Measurements from ENCODE around the gene RPA3. TPM values are rescaled to one million over a fixed set of nuclear protein-coding genes. Genes with fewer than 3 reads are reported as not detected.
"Not testable (repeated sequence)": the region's sequence is repeated elsewhere in the genome, so short reads cannot be mapped to it uniquely, and the experiment has no call there.

The RPA3 gene
- polyA plus RNA-seq, 1 donor, result 19.8 TPM

DNA sequence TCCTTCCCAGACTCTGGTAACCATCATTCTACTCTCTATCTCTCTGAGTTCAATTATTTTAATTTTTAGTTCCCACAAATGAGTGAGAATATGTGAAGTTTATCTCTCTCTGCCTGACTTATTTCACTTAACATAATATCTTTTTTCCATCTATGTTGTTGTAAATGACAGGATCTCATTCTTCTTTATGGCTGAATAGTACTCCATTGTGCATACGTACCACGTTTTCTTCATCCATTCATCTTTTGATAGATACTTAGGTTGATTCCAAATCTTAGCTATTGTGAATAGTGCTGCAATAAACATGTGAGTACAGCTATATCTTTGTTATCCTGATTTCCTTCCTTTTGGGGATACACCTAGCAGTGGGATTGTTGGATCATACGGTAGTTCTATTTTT lies 23.9 kb downstream of the RPA3 start:
- no peak for DNase-seq (ENCODE audit: low read depth)

DNA sequence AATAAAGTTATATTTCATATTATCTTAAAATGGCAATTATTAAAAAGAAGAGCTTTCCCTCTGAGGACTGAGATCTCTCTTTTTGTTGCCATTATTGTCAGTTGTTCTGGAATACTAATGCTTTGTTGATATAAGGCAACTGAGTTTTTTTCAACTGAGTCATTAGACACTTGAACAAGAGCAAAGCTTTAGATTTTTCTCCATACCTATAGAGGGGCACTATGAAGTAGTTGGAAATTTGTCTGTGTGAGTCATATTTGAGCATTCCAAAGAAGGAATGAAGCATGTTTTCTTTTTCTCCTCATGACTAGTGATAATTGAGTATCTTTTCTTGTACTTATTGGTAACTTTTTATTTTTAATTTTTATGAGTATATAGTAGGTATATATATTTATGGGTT lies 24.5 kb downstream of the RPA3 start:
- no peak for DNase-seq (ENCODE audit: low read depth)

DNA sequence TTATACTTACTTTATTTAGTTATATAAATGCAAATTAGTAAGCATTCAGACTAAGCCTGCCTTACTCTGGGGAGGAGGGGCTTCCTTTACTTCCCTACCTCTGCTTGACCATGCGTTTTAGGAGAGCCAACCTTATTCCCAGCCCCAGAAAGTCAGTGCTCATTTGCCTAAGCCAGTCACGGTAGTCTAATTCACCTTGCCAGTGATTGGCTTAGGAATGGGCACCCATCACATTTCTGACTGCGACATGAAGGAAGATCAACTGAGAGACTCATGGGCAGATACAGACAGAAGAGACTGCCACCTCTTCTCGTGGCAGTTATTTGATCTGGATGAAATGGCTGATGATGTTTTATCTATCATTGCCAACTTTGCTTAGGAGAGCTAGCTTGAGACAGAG lies 29.5 kb downstream of the RPA3 start:
- DNase-seq (ENCODE audit: low read depth), result no peak

DNA sequence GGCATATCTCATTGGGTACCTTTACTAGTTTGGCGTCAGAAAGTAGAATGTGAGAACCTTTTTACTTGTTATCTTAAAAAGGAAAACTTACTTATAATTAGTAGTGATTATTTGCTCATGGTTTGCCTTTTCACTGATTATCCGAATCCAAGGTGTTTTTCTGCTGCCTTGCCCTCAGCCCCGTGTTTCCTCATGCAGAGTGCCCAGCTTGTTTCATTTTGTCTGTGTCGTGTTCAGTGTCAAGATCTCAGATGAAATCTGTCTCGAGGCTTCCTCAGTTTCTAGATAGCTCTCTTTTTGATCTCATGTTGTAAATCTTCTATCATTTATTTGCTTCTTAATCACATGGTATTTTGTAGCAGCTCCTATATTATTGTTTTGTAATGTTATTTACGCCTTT lies 30.1 kb downstream of the RPA3 start:
- DNase-seq (ENCODE audit: low read depth), result no peak

DNA sequence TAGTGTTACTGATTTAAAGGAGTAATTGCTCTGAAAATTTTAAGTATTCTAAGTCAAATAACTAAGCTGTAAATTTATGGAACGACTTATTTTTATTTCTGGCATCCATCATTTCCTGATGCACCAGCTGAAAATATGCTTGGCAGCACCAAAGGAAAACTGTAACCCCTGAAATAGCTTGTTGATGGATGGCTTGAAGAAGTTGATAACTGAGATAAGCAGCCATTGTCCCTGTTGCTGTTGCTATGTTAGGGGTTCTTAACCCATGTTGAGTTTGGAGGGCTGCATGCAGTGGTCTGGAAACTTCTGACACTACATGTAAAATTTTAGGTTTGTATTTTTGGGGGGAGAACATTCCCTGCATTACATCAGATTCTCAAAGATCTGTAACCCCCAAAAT lies 30.6 kb downstream of the RPA3 start:
- DNase-seq (ENCODE audit: low read depth), result no peak

DNA sequence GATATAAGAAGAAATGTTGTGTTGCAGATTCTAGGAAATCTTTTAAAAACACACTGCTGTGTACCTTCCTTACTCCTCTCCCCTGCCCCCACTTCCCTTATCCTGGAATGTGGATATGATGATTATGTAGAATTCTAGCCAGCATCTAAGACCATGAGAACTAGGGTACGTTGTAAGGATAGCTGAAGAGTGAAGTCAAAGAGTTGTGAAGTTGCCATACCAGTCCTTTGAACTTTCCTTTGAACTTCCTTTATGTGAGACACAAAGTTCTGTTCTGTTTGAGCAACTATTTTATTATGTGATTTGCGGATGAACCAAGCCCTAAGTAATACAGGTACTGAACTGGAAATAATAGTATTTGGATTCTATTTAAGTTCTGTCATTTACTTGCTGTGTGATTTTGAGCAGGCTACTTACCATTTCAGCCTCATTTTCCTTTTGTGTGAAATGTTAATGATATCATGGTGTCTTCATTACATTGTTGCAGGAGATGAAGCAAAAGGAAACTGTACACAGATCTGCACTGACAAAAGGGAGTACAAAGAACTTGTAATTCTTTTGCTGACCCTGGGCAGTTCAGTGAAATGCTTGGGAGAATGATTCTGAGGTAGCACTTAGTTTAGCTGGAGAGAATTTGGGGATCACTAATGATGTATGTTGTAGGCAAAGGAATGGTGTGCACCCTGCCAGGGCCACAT lies 31.4 kb downstream of the RPA3 start:
- no peak for DNase-seq (ENCODE audit: low read depth)

DNA sequence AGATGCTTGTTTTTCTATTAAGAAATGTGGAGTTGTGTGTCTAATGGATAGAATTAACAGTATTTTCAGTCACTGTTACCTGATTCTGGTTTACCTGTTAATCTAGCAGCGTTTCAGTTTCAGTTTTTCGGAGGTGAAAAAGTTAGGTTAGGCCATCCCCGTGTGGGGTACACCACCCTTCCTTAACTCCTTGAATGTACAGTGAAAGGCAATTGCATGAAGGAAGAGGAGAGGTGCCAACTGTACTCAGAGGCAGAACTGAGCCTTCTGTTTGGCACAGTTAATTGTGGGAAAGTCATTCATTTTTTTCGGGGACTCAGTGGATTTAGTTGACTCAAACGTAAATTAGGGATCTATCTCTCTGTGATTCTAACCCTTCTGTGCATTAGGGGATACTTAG lies 35.5 kb downstream of the RPA3 start:
- DNase-seq (ENCODE audit: low read depth), result no peak

DNA sequence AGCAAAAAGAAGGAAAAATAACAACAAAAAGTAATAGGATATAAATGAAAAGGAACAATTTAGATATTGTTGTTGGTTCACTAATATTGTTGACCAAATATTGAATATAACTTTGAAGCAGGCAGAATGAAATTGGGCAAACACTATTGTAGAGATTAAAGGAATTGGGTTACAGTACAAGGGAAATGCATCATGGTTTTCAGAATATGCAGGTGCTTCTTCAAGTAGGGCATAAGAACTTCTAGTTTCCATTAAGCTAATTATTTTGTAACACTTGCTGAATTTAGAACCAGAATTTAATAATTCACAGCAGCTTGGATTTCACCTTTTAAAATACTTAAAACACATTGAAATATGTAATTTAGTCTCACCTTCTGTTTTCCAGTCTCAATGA lies 36.5 kb downstream of the RPA3 start:
- no peak for DNase-seq (ENCODE audit: low read depth)

DNA sequence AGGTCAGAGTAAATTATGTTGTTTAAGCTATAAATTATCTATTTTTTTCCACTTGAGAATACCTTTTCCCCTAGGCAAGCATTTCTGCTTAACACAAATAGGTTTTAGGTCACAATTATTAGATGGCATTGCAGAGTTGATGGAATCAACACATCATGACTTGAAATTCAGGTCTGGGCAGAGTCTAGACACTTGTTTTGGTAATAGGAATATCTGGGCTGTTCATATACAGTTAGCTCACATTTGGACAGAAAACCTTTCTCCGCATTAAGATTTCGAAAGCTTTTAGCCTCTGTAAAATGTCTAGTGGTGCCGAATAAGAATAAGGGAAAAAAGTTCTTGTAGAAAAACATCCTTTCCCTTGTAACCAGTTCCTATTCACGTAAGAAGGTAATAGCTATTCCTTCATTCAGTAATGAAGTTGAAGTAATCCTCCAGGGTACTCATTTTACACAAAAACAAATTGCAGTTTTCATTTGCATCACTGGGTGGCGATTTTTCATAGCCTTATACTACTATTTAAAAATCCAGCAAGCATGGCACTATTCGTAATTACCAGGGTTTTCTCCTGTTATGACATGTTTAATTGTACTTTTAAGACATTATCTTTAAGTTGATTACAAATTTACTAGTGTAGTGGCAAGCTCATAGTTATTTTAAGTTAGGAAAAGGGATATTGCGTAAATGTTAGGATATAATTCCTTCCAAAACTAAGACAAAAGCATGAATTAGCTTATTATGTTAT lies 37.0 kb downstream of the RPA3 start:
- peak; percentile 65 for DNase-seq (ENCODE audit: low read depth)

DNA sequence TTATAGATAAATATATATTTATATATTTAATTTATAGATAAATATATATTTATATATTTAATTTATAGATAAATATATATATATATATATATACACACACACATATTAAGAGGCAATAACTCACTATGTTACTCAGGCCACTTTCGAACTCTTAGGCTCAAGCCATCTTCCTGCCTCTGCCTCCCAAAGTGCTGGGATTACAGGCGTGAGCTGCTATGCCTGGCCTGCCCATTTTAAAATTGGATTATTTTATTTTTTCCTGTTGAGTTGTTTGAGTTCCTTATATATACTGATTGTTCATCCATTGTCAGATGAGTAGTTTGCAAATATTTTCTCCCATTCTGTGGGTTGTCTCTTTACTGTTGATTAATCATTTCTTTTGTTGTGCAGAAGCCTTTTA lies 38.8 kb downstream of the RPA3 start:
- not testable (repeated sequence) for DNase-seq (ENCODE audit: low read depth)

DNA sequence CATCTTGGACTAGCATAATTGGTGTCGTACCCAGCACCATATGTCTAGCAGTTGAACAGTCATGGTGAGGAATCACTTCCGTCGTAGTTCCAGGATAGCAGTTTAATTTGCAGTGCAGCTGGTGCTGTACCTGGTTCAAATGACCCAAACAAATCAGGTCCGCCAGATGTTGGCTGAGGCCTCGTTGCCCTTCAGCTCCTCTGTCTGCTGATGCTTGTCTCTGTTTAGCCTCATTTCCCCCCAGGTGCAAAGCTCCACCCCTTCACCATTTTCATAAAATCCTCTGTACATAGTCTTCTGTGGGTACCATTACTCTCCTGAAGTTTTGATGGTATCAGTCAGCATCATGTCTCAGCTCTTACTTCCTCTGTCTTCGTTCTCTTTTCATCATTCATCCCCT lies 42.7 kb downstream of the RPA3 start:
- DNase-seq (ENCODE audit: low read depth), result no peak

DNA sequence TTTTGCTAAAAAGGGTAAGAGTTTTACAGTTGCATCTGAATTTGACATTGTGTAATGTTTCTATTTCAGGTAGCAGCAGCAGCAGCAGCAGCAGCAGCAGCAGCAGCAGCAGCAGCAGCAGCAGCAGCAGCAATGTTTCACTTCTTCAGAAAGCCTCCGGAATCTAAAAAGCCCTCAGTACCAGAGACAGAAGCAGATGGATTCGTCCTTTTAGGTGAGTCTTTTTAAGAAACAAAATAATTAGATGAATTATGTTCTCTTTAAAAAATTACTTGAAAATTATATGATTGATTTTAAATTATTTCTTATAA lies 45.2 kb downstream of the RPA3 start:
- no peak for DNase-seq (ENCODE audit: low read depth)

DNA sequence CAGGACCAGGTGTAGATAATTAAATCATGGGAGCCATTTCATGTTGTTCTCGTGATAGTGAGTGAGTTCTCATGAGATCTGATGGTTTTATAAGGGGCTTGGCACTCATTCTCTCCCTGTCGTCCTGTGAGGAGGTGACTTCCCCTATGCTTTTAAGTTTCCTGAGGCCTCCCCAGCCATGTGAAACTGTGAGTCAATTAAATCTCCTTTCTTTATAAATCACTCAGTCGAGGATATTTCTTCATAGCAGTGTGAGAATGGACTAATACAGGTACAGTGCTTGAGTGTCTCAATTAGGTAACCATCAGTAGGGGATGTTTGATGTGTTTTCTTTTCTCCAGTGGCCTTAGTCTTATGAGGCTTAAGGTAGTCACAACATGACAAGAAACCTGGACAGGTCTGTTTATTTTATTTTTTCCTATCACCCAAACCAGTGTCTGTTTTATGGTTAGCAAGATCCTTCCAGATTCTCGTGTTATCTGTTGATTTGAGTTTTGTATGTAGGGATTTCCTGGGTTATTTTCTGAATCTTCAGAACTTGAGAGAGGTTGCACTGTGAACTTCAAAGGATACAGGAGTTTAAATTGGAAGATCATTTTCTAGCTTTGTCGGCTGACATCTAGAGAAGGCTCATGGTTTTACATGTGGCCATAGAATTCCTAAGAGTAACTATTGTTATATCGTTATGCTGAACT lies 45.7 kb downstream of the RPA3 start:
- no peak for DNase-seq (ENCODE audit: low read depth)

DNA sequence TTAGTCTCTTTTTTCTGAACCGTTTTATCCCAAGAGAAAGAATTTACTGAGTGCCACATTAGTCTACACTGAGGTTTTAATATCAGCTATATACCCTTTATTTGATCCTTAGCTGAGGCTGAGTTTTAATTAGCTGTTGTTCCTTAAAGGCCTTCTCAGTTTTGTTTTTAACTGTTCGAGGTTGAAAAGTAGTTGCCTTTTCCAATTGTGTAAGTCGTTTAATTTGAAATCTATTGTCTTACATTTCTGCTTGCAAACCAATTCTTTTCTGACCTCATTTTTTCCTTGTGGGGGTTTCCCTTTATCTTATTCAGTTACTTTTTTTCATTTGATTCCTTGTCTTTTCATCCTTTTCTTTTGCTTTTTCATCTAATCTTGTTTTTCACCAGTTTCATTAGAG lies 47.0 kb downstream of the RPA3 start:
- no peak for DNase-seq (ENCODE audit: low read depth)

DNA sequence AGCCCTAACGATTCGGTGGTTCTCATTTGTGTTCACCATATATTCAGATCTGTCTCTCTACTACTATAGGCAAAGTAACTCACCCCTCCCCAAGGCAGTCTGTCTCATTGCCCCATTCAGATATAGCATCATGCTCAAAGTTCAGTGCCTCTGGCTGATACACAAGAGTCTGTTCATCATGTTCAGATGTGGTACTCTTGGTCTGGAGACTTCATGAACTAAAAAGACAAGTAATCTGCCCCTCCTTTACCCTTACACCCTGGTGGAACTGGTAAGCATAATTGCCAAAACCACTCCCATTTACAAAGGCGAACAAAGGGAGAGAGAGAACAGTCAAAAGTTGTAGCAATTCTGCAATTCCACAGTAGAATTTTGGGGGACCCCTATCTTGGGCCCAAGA lies 47.9 kb downstream of the RPA3 start:
- no peak for DNase-seq (ENCODE audit: low read depth)

DNA sequence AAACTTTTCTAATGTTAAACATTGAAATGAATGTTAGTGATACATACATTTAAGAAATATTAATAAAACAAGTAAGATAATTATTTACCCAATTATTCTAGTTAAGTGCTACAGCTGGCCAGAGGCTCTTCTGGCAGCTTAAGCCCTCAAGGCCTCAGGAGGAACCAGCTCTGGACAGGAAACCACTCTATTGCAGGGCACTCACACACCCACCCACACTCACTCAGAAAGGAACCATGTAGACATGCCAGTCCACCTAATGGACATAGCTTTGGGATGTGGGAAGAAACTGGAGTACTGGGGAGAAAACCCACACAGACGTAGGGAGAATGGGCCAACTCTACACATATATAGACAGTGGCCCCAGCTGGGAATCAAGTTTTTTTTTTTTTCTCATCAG lies 49.7 kb downstream of the RPA3 start:
- DNase-seq (ENCODE audit: low read depth), result no peak

DNA sequence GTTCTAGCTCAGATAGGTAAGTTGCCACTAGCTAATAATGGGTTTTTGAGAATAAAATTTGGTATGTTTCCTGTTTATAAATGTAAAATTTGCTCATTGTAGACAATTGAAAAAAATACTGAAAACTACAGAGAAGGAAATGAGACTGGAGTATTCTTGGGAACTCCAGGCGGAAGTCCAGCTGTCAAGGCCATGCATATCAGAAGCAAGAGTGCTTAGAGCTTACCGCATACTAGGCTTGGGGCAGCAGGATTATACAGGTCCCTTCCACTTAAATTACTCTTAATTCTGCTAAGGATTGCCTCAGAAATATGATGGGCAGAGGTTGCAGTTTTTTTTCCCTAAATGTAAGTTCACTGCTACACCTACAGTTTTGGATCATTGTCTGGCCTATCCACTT lies 51.2 kb downstream of the RPA3 start:
- no peak for DNase-seq (ENCODE audit: low read depth)

DNA sequence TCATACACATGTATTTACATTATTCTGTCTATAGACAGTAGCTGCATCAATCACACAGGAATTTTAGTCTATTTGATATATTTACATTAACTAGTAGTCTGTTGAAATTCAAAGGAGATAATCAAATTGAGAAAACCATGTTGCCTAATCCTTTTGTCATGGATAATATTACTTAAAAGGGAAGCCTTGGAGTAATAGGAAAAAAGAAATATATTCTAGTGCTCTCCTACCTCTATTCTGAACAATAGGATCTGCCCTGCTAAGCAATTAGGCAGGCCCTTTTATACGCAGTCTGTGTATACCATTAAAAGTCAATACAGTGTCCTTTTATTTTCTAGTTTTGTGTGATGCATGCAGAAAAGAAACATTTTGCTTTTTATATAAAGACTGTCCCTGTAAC lies 53.4 kb downstream of the RPA3 start:
- no peak for DNase-seq (ENCODE audit: low read depth)

DNA sequence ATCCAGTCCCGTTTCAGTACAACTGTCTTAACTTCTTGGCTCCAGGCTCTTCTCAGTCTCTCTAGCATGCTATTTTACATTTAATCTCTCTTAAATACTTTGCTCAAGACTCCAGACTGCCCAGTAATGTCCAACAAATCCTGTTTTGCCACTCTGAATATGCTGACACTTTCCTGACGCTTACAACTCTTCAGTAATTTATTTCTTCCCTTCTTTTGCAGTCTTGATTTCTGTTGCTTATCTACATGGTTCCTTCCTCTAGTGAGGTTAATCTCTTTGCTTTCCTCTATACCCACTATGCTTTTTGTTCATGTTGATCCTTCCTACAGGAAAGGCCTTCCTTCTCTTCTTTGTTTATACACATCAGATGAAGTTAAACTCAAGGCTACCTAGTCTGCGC lies 54.1 kb downstream of the RPA3 start:
- DNase-seq (ENCODE audit: low read depth), result no peak

DNA sequence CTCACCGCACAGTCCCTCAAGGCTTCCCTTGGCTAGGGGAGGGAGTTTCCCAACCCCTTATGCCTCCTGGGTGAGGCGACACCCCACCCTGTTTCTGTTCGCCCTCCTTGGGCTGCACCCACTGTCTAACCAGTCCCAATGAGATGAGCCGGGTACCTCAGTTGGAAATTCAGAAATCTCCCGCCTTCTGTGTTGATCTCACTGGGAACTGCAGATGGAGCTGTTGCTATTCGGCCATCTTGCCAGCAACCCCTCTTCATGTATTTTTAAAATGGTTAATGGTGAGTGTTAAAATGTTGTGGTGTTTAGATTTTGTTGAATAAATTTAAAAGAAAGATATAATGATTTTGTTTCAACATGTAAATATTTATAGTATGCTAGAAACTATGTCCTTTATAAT lies 55.9 kb downstream of the RPA3 start:
- no peak for DNase-seq (ENCODE audit: low read depth)

DNA sequence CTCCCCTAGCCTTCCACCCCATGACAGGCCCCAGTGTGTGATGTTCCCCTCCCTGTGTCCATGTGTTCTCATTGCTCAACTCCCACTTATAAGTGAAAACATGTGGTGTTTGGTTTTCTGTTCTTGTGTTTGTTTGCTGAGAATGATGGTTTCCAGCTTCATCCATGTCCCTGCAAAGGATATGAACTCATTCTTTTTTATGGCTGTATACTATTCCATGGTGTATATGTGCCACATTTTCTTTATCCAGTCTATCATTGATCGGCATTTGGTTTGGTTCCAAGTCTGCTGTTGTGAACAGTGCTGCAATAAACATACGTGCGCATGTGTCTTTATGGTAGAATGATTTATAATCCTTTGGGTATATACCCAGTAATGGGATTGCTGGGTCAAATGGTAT lies 61.9 kb downstream of the RPA3 start:
- not testable (repeated sequence) for DNase-seq (ENCODE audit: low read depth)

DNA sequence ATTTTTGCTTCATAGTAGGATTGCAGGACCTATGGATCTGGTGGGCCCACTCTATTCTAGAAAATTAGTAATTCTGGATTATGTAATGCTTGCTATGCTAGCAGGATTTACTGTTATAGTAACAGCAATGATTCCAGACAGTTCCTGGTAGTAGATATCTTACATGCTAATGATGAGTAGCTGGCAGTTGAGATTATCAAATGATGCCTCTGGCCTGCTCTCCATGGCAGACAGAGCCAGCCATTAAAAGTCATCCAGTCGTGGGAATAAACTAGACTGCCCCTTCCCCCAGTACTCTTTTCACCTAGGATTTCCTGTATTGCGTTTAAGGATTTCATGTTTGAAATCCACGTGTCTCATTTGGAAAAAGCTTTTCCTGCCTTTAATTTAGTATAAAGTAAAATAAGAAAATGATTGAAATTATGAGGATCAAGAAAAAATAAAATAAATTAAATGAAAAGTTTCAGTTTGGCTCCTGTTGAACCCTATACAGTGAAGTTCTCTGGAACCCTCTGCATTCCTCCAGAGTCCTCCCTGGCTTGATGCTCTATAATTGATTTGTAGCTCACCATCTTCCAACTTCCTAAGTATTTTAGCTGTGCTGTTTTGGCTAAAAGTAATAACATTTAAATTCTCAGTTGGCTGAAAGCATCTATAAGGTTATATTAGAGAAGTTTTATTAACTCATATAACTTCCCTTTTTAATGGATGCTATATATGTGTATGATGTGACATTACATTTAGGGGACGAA lies 63.3 kb downstream of the RPA3 start:
- no peak for DNase-seq (ENCODE audit: low read depth)

All from forelimb muscle (tissue), 1 donor.